ENCODE results near the gene FCHSD2.

- peak; percentile 93 for TF ChIP-seq CTCF (IDR thresholded peaks at IDR 0.05; ENCODE audit: low read length)
- no peak for TF ChIP-seq EZH2 (IDR thresholded peaks at IDR 0.05; ENCODE audit: borderline replicate concordance, low read length)
Measured at GRCh38 chr11:73177778-73178539, 35.8 kb upstream of the FCHSD2 start.

All from OCI-LY1 (cell line).